GM23248 (cell line): ENCODE data around the gene TEDC2. TPM values are rescaled to one million over a fixed set of nuclear protein-coding genes. Genes with fewer than 3 reads are reported as not detected.
A peak's percentile ranks its signal among the peaks of the same experiment; 100 is the strongest.

Experiments used
- DNase-seq: peaks from one replicate; pipeline ENCODE4 v3.0.0-alpha.2; 2015
- H2AFZ ChIP-seq: fragments of 200-600 bp; sonication (generic); 2 replicates; pipeline ENCODE4 v1.6.1; 2016; ENCODE audit warnings: antibody characterized with exemption
- H3F3A ChIP-seq: fragments of 200-600 bp; sonication (generic); 2 replicates; pipeline ENCODE4 v1.6.1; 2016; ENCODE audit warnings: mild to moderate bottlenecking, antibody characterized with exemption, mixed run types; ENCODE audit not compliant: insufficient read depth
- H3K27ac ChIP-seq: fragments of 200-600 bp; sonication (generic); 2 replicates; pipeline ENCODE4 v1.5.1; 2016; ENCODE audit warnings: mild to moderate bottlenecking
- H3K27me3 ChIP-seq: fragments of 200-600 bp; sonication (generic); replicated peaks from 2 replicates; pipeline ENCODE4 v1.6.1; 2016; ENCODE audit warnings: mild to moderate bottlenecking; ENCODE audit not compliant: insufficient read depth
- H3K36me3 ChIP-seq: fragments of 200-600 bp; sonication (generic); 2 replicates; pipeline ENCODE4 v1.6.1; 2016; ENCODE audit warnings: low read depth, mild to moderate bottlenecking
- H3K4me1 ChIP-seq: fragments of 200-600 bp; sonication (generic); 2 replicates; pipeline ENCODE4 v1.6.1; 2016; ENCODE audit warnings: mild to moderate bottlenecking; ENCODE audit not compliant: insufficient read depth
- H3K4me2 ChIP-seq: fragments of 200-600 bp; sonication (generic); one replicate; pipeline ENCODE4 v1.6.1; 2016; ENCODE audit warnings: mild to moderate bottlenecking; ENCODE audit not compliant: unreplicated experiment
- H3K4me3 ChIP-seq: fragments of 200-600 bp; sonication (generic); 2 replicates; pipeline ENCODE4 v1.5.1; 2016; ENCODE audit warnings: mild to moderate bottlenecking
- H3K79me2 ChIP-seq: fragments of 200-600 bp; sonication (generic); 2 replicates; pipeline ENCODE4 v1.6.1; 2016; ENCODE audit warnings: mild to moderate bottlenecking; ENCODE audit not compliant: insufficient read depth
- H3K9ac ChIP-seq: fragments of 200-600 bp; sonication (generic); 2 replicates; pipeline ENCODE4 v1.6.1; 2016; ENCODE audit warnings: mild to moderate bottlenecking
- H3K9me2 ChIP-seq: fragments of 200-600 bp; sonication (generic); 2 replicates; pipeline ENCODE4 v1.6.1; 2016; ENCODE audit warnings: mixed run types, mild to moderate bottlenecking, moderate library complexity; ENCODE audit not compliant: insufficient read depth
- H3K9me3 ChIP-seq: fragments of 200-600 bp; sonication (generic); one replicate; pipeline ENCODE4 v1.6.1; 2017; ENCODE audit warnings: low read depth
- H4K20me1 ChIP-seq: fragments of 200-600 bp; sonication (generic); 2 replicates; pipeline ENCODE4 v1.6.0; 2016; ENCODE audit not compliant: insufficient read depth
- EZH2 ChIP-seq: fragments of 200-600 bp; sonication (generic); IDR thresholded peaks from 2 replicates; pipeline ENCODE4 v1.6.1; 2018; ENCODE audit warnings: antibody characterized with exemption, mild to moderate bottlenecking; ENCODE audit not compliant: insufficient read depth, poor library complexity, severe bottlenecking
- EZH2phosphoT487 ChIP-seq: fragments of 200-600 bp; sonication (generic); IDR thresholded peaks from 2 replicates; pipeline ENCODE4 v1.6.1; 2018; ENCODE audit warnings: antibody characterized with exemption, moderate library complexity, mild to moderate bottlenecking, low read depth; ENCODE audit not compliant: insufficient read depth
- WGBS, 2 experiments: methylation state at CpG; one replicate each; pipeline ENCODE4 v1.1.6; 2015 to 2017; ENCODE audit warnings: low lambda C conversion rate in 2 of 2, low coverage in 1 of 2; ENCODE audit errors: missing lambda C conversion rate in 2 of 2; 5-methylcytosine and 5-hydroxymethylcytosine counted together
- in situ Hi-C: fragments of 300-500 bp; cut with MboI; formaldehyde crosslinking; loops from 2 replicates; pipeline ENCODE4 v1.15.0; 2020
- polyA plus RNA-seq: library from polyadenylated mRNA; unstranded; fragments of >200 nt; fragmentation: Nextera tagmentation; extraction: Ambion mirVana; gene quantifications from 2 replicates; pipeline ENCODE4 v1.2.1, GENCODE V29; 2016
- total RNA-seq: library from RNA; depleted of rRNA; stranded (reverse); fragments of >200 nt; shearing (Covaris generic); gene quantifications from 2 replicates; pipeline ENCODE4 v1.2.3, GENCODE V29; 2014

The TEDC2 gene
- total and polyA plus RNA-seq, 2 experiments from 2014 or later: 4.8 to 6.8 TPM

GRCh38 chr16:2427526-2427925 lies 32.4 kb upstream of the TEDC2 start:
- no peak overlapping the region for H3K9ac ChIP-seq
- H3K79me2 ChIP-seq: peaks cover 26% of the 10 kb centered on the region
- no peak overlapping the region for H3K27ac ChIP-seq
- no peak overlapping the region for H3K4me3 ChIP-seq
- no peaks in the 10 kb centered on the region for H4K20me1 ChIP-seq
- no peaks in the 10 kb centered on the region for H3K27me3 ChIP-seq
- DNase-seq: no peak
- 75 to 83% methylated on average over 4 of the region's 4 CpGs for WGBS, 2 experiments
- TF ChIP-seq EZH2phosphoT487: no peak
- no peak for TF ChIP-seq EZH2
- in situ Hi-C loops: no loop called here
- H3F3A ChIP-seq: no peaks in the 10 kb centered on the region
- H3K4me1 ChIP-seq: peaks cover 7% of the 10 kb centered on the region; the same call in 1 of the 2 replicates
- no peak overlapping the region for H2AFZ ChIP-seq
- no peaks in the 10 kb centered on the region for H3K36me3 ChIP-seq
- H3K9me3 ChIP-seq: no peaks in the 10 kb centered on the region
- no peaks in the 10 kb centered on the region for H3K9me2 ChIP-seq
- no peak overlapping the region for H3K4me2 ChIP-seq

- Histone ChIP-seq H4K20me1 (no peaks in the 10 kb centered on the region), H3K9me2 (no peaks in the 10 kb centered on the region), H3F3A (no peaks in the 10 kb centered on the region), H3K36me3 (no peaks in the 10 kb centered on the region), H3K9ac (peak overlapping the region; percentile 78), H3K4me2 (peak overlapping the region; percentile 65), H2AFZ (peak overlapping the region; percentile 87), H3K79me2 (peaks cover 33% of the 10 kb centered on the region), H3K4me1 (peaks cover 7% of the 10 kb centered on the region; the same call in 1 of the 2 replicates), H3K9me3 (no peaks in the 10 kb centered on the region), H3K27ac (no peak overlapping the region), H3K4me3 (peak overlapping the region; percentile 80), H3K27me3 (no peaks in the 10 kb centered on the region)
- in situ Hi-C loops: no loop called here
- no peak for TF ChIP-seq EZH2
- WGBS, 2 experiments: 42 to 43% methylated on average over 27 of the region's 28 CpGs
- DNase-seq: peak; percentile 51
Observed at GRCh38 chr16:2428051-2428783, 31.7 kb upstream of the TEDC2 start.

GRCh38 chr16:2428784-2429033 lies 31.2 kb upstream of the TEDC2 start:
- no peak for TF ChIP-seq EZH2
- no peak for TF ChIP-seq EZH2phosphoT487
- Histone ChIP-seq H3K9me3 (no peaks in the 10 kb centered on the region), H3K79me2 (peaks cover 38% of the 10 kb centered on the region), H3K27me3 (no peaks in the 10 kb centered on the region), H3K4me1 (peaks cover 7% of the 10 kb centered on the region; the same call in 1 of the 2 replicates), H4K20me1 (no peaks in the 10 kb centered on the region), H2AFZ (peak overlapping the region; percentile 87), H3K4me3 (peak overlapping the region; percentile 80), H3K36me3 (0 out of 2 replicates have a peak, but pooled peaks cover under 1% of the 10 kb centered on the region), H3K27ac (0 out of 2 replicates have a peak overlapping the region, but pooled peaks have one; percentile 6), H3F3A (no peaks in the 10 kb centered on the region), H3K9ac (peak overlapping the region; percentile 78), H3K9me2 (no peaks in the 10 kb centered on the region), H3K4me2 (peak overlapping the region; percentile 65)
- in situ Hi-C loops: no loop called here
- WGBS, 2 experiments: 1 to 4% methylated on average over 23 to 24 of the region's 24 CpGs
- DNase-seq: no peak

GRCh38 chr16:2429034-2429770 lies 30.7 kb upstream of the TEDC2 start, which contains the start of gene CCNF:
Gene CCNF (plus strand): TSS chr16:2429447. CDS start chr16:2429482, 35 bp downstream.
- Histone ChIP-seq H2AFZ (peak within 1 kb of the TSS; percentile 87), H3K9ac (peak within 1 kb of the TSS; percentile 78), H3K4me1 (peaks cover 7% of the 10 kb centered on the region; the same call in 1 of the 2 replicates), H3K36me3 (peaks cover 3% of the 10 kb centered on the region; the same call in 1 of the 2 replicates), H3K9me2 (no peaks in the 10 kb centered on the region), H3K4me2 (peak within 1 kb of the TSS; percentile 96), H3K27me3 (no peaks in the 10 kb centered on the region), H4K20me1 (no peaks in the 10 kb centered on the region), H3F3A (no peaks in the 10 kb centered on the region), H3K4me3 (peak within 1 kb of the TSS; percentile 80), H3K9me3 (no peaks in the 10 kb centered on the region), H3K79me2 (peaks cover 42% of the 10 kb centered on the region), H3K27ac (0 out of 2 replicates have a peak within 1 kb of the TSS, but pooled peaks have one; percentile 6)
- peak; percentile 97 for DNase-seq
- no peak for TF ChIP-seq EZH2phosphoT487
- no peak for TF ChIP-seq EZH2
- in situ Hi-C loops: no loop called here
- 1% methylated on average over 40 to 69 of the region's 103 CpGs for WGBS, 2 experiments
